ENCODE data around the gene FYTTD1.
"Not testable (repeated sequence)": the region's sequence is repeated elsewhere in the genome, so short reads cannot be mapped to it uniquely, and the experiment has no call there.

FYTTD1 gene

GRCh38 chr3:197749601-197750395 lies at the start of gene FYTTD1:
Gene FYTTD1 (plus strand): TSS chr3:197749883. CDS start chr3:197749972, 89 bp downstream.
- DNase-seq (ENCODE audit: low read depth), result peak; percentile 76

GRCh38 chr3:197700095-197700494 lies 49.6 kb upstream of the FYTTD1 start:
- DNase-seq (ENCODE audit: low read depth), result no peak

- no peak for DNase-seq (ENCODE audit: low read depth)
Measured at GRCh38 chr3:197701841-197702240, 47.8 kb upstream of the FYTTD1 start.

GRCh38 chr3:197706658-197707057 lies 43.0 kb upstream of the FYTTD1 start:
- DNase-seq (ENCODE audit: low read depth), result no peak

- no peak for DNase-seq (ENCODE audit: low read depth)
Measured at GRCh38 chr3:197709135-197709534, 40.5 kb upstream of the FYTTD1 start.

GRCh38 chr3:197710965-197711364 lies 38.7 kb upstream of the FYTTD1 start:
- not testable (repeated sequence) for DNase-seq (ENCODE audit: low read depth)

- peak; percentile 78 for DNase-seq (ENCODE audit: low read depth)
Measured at GRCh38 chr3:197711973-197712707, 37.5 kb upstream of the FYTTD1 start.

GRCh38 chr3:197713477-197713822 lies 36.2 kb upstream of the FYTTD1 start:
- no peak for DNase-seq (ENCODE audit: low read depth)

GRCh38 chr3:197714251-197714650 lies 35.4 kb upstream of the FYTTD1 start:
- no peak for DNase-seq (ENCODE audit: low read depth)

GRCh38 chr3:197718891-197719290 lies 30.8 kb upstream of the FYTTD1 start:
- DNase-seq (ENCODE audit: low read depth), result no peak

GRCh38 chr3:197720694-197721093 lies 29.0 kb upstream of the FYTTD1 start:
- DNase-seq (ENCODE audit: low read depth), result no peak

GRCh38 chr3:197722734-197723133 lies 26.9 kb upstream of the FYTTD1 start:
- no peak for DNase-seq (ENCODE audit: low read depth)

- DNase-seq (ENCODE audit: low read depth), result not testable (repeated sequence)
Measured at GRCh38 chr3:197727878-197728277, 21.8 kb upstream of the FYTTD1 start.

- DNase-seq (ENCODE audit: low read depth), result no peak
Measured at GRCh38 chr3:197728487-197728886, 21.2 kb upstream of the FYTTD1 start.

- no peak for DNase-seq (ENCODE audit: low read depth)
Measured at GRCh38 chr3:197730200-197730599, 19.5 kb upstream of the FYTTD1 start.

GRCh38 chr3:197730770-197731169 lies 18.9 kb upstream of the FYTTD1 start:
- not testable (repeated sequence) for DNase-seq (ENCODE audit: low read depth)

- not testable (repeated sequence) for DNase-seq (ENCODE audit: low read depth)
Measured at GRCh38 chr3:197731483-197731882, 18.2 kb upstream of the FYTTD1 start.

- DNase-seq (ENCODE audit: low read depth), result no peak
Measured at GRCh38 chr3:197733042-197733441, 16.6 kb upstream of the FYTTD1 start.

GRCh38 chr3:197734667-197735318 lies 14.9 kb upstream of the FYTTD1 start:
- no peak for DNase-seq (ENCODE audit: low read depth)

- no peak for DNase-seq (ENCODE audit: low read depth)
Measured at GRCh38 chr3:197736010-197736490, 13.6 kb upstream of the FYTTD1 start.

- DNase-seq (ENCODE audit: low read depth), result peak; percentile 87
Measured at GRCh38 chr3:197736491-197737318, 13.0 kb upstream of the FYTTD1 start, which contains the start of gene RUBCN. Gene RUBCN (minus strand): TSS chr3:197736904. CDS start chr3:197736719, 185 bp downstream.

- DNase-seq (ENCODE audit: low read depth), result no peak
Measured at GRCh38 chr3:197737319-197737649, 12.4 kb upstream of the FYTTD1 start.

Data from activated gamma-delta T cell treated with anti-CD3 and anti-CD28 coated beads, Interleukin-2, amount 50 U/mL, for 16 hours (primary cell).